H1 (cell line): ENCODE data around the gene BUD23.

Experiments
- EGR1 ChIP-seq: IDR thresholded peaks from 2 replicates; pipeline ENCODE4 v1.6.1; 2011; ENCODE audit warnings: low read depth, low read length, borderline replicate concordance
- POLR2A ChIP-seq, 2 experiments: IDR thresholded peaks; 1 replicate in 1 of 2; 2 replicates in 1 of 2; pipeline ENCODE4 v1.6.1; 2011; ENCODE audit warnings: low read depth in 2 of 2, low read length in 2 of 2, mild to moderate bottlenecking in 2 of 2; ENCODE audit errors: control extremely low read depth in 1 of 2
- TF ChIP-seq, protein P1 (sequence below): IDR thresholded peaks from 2 replicates; pipeline ENCODE4 v1.6.1; 2011; ENCODE audit warnings: low read length, improper control_type of control experiment

DNA sequence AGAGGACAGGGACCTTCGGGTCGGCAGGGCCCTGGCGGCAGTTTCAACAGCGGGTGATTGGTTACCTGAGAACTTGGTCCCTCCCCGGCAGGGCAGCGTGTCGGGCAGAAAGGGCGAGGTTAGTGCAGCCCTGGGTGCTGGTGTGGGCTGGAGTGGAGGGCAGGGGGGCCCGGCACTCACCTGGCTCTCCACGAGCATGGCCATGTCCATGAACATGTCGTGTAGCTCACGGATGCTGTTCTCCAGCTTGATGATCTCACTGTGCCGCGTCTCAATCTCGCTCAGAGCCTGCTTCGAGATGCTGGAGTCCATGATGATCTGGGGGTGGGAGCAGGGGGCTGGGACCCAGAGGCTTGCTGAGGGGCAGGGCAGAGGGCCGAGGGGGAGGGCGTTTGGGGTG is 19.3 kb downstream of the BUD23 start:
- no peak for TF ChIP-seq EGR1
- TF ChIP-seq, protein P1, sequence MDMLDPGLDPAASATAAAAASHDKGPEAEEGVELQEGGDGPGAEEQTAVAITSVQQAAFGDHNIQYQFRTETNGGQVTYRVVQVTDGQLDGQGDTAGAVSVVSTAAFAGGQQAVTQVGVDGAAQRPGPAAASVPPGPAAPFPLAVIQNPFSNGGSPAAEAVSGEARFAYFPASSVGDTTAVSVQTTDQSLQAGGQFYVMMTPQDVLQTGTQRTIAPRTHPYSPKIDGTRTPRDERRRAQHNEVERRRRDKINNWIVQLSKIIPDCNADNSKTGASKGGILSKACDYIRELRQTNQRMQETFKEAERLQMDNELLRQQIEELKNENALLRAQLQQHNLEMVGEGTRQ = no peak
- no peak for TF ChIP-seq POLR2A (IDR thresholded peaks at IDR 0.05; ENCODE audit: control extremely low read depth in 1 of 2, low read depth in 2 of 2, low read length in 2 of 2)
